Measurements from ENCODE around the gene BCL2L14.

The BCL2L14 gene

GRCh38 chr12:12054993-12055392 lies 15.7 kb upstream of the BCL2L14 start:
- DNase-seq (ENCODE audit: low spot score) = no peak

GRCh38 chr12:12056951-12057350 lies 13.8 kb upstream of the BCL2L14 start:
- no peak for DNase-seq (ENCODE audit: low spot score)

GRCh38 chr12:12064596-12064995 lies 6.1 kb upstream of the BCL2L14 start:
- DNase-seq (ENCODE audit: low spot score) = no peak

GRCh38 chr12:12068751-12069150 lies 2.0 kb upstream of the BCL2L14 start:
- DNase-seq (ENCODE audit: low spot score) = no peak

- no peak for DNase-seq (ENCODE audit: low spot score)
Observed at GRCh38 chr12:12069821-12070548, 754 bp upstream of the BCL2L14 start.

- no peak for DNase-seq (ENCODE audit: low spot score)
Observed at GRCh38 chr12:12072064-12072760, 1.5 kb downstream of the BCL2L14 start.

GRCh38 chr12:12079291-12079690 lies 8.6 kb downstream of the BCL2L14 start:
- no peak for DNase-seq (ENCODE audit: low spot score)

- peak; percentile 27 for DNase-seq (ENCODE audit: low spot score)
Observed at GRCh38 chr12:12081836-12082497, 11.2 kb downstream of the BCL2L14 start.

- no peak for DNase-seq (ENCODE audit: low spot score)
Observed at GRCh38 chr12:12083688-12084087, 12.9 kb downstream of the BCL2L14 start.

- no peak for DNase-seq (ENCODE audit: low spot score)
Observed at GRCh38 chr12:12086362-12086761, 15.6 kb downstream of the BCL2L14 start.

- no peak for DNase-seq (ENCODE audit: low spot score)
Observed at GRCh38 chr12:12086973-12087692, 16.4 kb downstream of the BCL2L14 start.

- no peak for DNase-seq (ENCODE audit: low spot score)
Observed at GRCh38 chr12:12087693-12088034, 16.9 kb downstream of the BCL2L14 start.

GRCh38 chr12:12088147-12088546 lies 17.4 kb downstream of the BCL2L14 start:
- DNase-seq (ENCODE audit: low spot score) = no peak

GRCh38 chr12:12088761-12089160 lies 18.0 kb downstream of the BCL2L14 start:
- no peak for DNase-seq (ENCODE audit: low spot score)

GRCh38 chr12:12091071-12091470 lies 20.3 kb downstream of the BCL2L14 start:
- no peak for DNase-seq (ENCODE audit: low spot score)

GRCh38 chr12:12091977-12092663 lies 21.4 kb downstream of the BCL2L14 start:
- no peak for DNase-seq (ENCODE audit: low spot score)

- no peak for DNase-seq (ENCODE audit: low spot score)
Observed at GRCh38 chr12:12094481-12094880, 23.7 kb downstream of the BCL2L14 start.

GRCh38 chr12:12095021-12095420 lies 24.3 kb downstream of the BCL2L14 start:
- DNase-seq (ENCODE audit: low spot score) = no peak

- no peak for DNase-seq (ENCODE audit: low spot score)
Observed at GRCh38 chr12:12097891-12098690, 27.4 kb downstream of the BCL2L14 start.

- DNase-seq (ENCODE audit: low spot score) = no peak
Observed at GRCh38 chr12:12098691-12099015, 27.9 kb downstream of the BCL2L14 start.

GRCh38 chr12:12099102-12099501 lies 28.4 kb downstream of the BCL2L14 start:
- DNase-seq (ENCODE audit: low spot score) = peak; percentile 78
